ENCODE measurements around the gene TBX1.

The TBX1 gene

DNA sequence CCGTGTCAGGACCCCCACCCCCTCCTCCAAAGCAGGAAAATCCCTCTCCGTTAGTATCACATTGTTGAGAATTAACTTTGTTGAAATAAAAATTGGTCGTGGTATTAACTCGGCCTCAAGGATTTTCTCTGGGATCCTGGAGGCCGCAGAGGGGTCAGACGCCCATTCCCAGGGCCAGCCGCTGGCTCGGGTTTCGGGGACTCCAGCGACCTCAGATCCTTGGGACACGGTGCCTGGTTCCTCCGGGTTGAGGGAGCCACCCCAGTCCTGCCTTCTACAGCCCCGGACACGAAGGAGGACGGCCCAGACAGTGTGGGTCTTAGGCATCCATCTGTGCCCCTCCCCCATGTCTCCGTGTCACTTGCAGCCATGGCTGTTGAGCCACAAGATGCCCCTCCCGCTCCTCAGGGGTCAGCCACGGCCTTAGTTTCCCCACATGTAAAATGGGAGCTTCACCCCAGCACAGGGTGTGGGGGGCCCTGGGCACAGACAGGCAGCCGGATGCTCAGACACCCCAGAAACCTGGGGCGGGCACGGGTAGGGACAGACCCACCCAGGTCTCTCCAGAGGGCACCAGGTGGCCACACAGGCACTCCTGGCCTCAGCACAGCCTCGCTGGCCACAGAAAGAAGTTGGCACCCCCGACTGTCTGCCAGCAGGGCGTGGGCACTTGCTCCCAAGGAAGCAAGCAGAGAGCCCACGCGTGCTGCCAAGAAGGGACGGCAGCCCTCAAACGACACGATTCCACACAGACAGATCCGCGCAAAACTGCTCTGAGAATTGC lies 21.7 kb upstream of the TBX1 start:
- no peak for DNase-seq

DNA sequence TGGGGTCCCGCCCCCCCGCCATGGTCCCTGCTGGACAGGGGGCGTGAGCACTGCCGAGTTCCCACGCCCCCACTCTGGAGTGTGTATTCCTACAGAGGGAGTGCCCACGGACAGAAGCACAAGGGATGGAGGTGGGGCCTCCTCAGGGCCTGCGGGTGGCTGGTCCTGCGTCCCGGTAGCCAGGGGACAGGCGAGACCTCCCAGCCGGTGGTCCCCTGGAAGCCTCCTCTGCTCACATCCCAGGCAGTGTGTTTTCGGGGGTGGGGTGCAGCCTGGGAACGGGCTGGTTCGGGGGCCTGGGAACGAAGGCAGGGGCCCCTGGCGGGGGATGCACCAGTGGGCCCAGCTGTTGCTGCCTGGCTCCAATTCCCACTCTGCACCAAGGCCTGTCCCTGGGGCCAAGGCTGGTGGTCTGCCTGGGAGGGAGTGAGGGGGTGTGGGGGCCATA lies 21.1 kb upstream of the TBX1 start:
- DNase-seq, result no peak

DNA sequence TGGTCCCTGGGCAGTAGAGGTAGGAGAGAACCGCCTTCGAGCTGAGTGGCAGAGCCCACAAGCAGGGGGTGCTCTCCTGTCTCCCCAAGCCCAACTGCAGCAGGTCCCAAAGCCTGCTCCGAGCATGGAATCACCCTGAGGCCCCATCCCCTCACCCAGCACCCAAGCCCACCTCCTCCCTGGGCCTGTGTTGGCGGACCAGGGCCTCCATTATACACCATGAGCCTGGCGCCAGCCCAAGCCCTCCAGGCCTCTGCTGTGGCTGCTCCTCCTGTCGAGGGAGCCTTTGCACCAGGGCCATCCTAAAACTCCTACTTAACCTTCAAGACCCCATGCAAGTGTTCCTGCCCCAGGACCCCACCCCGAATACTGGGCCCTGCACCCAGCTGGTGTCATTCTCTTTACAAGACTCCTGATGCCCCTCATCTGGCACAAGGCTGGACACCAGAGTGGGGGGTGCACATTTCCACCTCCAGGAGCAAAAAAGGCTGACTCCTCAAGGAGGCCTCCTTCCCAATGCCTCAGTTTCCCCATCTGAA lies 20.6 kb upstream of the TBX1 start:
- DNase-seq, result no peak

- no peak for DNase-seq
Measured at GRCh38 chr22:19740586-19740985, 20.0 kb upstream of the TBX1 start.

- DNase-seq, result no peak
Measured at GRCh38 chr22:19741053-19741452, 19.5 kb upstream of the TBX1 start.

- DNase-seq, result no peak
Measured at GRCh38 chr22:19742160-19743066, 18.2 kb upstream of the TBX1 start.

DNA sequence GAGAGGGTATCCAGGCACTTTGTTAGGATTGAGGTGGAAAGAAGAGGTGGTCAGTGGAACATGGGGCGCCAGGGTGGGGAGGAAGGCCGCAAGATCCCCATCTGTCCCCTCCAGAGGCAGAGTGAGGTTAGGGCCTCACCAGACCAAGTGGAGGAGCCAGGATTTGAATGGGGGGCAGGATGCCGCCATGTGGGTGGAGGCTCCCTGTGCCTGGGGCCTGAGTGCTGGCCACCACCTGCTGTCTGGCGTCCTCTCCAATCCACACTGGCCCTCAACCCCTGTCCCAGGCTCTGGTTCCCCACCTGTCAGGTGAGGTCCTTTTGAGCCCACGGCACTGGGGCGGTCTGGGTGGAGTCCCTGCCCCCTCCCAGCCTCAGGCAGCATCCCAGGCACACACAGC lies 17.5 kb upstream of the TBX1 start:
- DNase-seq, result no peak

- DNase-seq, result no peak
Measured at GRCh38 chr22:19743651-19744050, 16.9 kb upstream of the TBX1 start.

- no peak for DNase-seq
Measured at GRCh38 chr22:19744350-19745006, 16.1 kb upstream of the TBX1 start.

- no peak for DNase-seq
Measured at GRCh38 chr22:19745155-19746101, 15.2 kb upstream of the TBX1 start.

DNA sequence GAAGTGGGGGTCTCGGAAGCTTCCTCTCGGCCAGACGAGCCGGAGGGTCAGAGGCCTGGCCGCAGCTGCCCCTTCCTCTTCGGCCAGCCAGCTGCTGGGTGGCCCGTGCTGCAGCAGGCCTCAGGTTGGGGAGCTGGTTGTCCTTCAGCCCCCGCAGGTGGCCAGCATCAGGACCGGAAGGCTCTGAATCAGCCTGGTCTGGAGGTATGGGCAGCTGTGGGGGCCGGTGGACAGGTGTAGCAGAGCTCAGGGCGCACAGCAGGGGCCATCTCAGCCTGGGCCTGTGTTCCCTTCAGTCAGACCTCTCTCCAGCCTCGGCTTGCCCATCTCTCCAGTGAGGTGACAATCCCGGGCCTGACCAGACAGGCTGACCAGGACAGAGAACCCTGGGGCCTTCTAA lies 13.9 kb upstream of the TBX1 start:
- DNase-seq, result no peak

- DNase-seq, result no peak
Measured at GRCh38 chr22:19747551-19747950, 13.0 kb upstream of the TBX1 start.

DNA sequence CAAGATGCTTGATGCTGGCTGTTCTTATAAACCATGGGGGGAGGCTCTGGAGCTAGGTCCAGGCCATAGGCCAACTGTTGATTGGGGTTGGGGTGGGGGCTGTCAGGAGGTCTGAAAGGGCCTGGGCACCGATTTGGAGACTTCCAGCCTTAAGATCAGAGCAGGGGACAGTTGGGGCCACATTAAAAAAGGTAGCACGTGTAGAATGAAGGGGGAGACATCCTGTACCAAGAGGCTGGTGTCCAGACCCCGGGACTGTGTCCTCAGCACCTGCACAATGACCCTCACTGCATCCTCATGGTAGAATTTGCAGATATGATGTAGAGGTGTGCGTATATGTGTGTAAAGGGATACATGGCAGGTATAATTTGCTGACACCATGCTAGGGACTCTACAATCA lies 12.4 kb upstream of the TBX1 start:
- no peak for DNase-seq

DNA sequence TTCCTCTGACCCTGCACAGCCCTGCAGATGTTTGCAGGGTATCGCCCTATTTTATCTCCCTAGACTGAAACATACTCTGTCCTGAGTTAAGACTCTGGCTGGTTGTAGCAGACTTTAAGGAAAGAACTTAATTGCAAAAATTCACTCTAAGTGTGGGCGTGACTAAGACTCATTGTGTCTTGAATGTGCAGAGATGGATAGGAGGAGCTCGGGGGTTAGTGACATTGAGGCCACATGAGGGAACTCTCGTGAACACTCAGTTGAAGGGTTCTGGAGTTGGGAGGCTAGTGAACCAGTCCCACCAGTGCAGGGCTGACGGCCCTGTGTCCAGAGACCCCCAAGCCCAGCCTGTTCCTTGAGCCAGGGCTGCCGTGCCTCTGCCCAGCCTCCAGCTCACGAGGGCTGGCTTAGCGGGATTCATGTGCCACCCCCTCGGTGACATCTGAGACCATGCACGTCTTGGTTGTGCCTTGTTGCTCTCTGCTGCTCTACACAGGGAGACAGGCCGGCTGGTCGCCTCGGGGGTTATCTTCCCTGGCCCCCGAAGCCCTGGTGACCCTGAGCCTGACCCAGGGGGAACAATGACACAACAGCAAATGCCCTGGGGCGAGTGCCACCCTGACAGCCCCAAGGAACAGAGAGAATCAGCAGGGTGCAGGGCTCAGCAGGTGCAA lies 11.4 kb upstream of the TBX1 start:
- DNase-seq, result no peak

DNA sequence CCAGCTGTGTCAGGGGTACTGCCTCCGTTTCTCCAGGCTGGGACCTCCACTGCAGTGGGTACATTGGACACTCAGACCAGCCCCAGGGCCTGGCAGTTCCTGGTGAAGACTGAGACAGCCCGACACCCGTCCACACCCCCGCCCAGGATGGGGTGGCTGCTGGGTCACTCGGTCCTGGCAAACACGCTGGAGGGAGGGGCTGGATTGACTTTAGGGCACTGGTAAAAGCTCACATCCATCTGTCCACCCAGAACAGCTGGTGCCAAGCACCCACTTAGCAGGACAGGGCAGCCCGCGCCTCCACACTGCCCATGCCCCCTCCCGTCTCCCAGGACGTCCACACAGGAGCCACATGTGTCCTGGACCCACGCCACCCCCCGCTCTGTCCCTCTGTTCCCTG lies 10.7 kb upstream of the TBX1 start:
- no peak for DNase-seq

GRCh38 chr22:19750507-19751490 lies 9.8 kb upstream of the TBX1 start:
- DNase-seq, result no peak

DNA sequence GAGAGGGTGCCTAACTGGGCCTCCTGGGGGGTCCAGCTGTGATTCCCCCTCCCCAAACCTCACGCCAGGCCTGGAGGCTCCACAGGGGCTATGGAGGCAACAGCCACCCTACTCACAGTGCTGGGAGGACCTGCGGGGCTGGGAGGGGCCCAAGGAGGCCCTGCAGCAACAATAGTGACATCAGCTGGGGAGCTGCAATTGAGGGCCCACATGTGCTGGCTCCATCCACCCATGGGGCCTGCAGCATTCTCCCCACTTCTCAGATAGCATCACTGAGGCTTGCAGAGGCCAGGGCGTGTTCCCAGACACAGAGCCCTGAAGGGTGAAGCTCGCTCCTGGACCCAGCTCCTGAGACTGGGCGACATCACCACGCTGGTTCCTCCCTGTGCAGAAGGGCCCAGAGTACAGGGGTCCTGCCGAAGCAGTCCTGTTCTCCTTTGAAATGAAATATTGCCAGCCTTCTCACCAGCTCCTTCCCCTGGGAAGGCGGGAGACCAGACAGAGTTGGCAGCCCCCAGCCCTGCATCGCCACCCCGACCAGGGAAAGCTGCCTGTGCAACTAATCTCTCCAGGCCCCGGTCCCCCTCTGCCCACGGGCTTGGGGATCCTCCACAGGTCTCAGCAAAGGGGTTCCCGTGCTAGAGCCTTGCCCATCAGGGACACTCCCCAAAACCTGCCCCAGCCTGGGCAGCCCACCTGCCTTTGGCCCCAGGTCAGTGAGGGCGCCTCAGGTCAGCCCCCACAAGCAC lies 8.9 kb upstream of the TBX1 start:
- no peak for DNase-seq

DNA sequence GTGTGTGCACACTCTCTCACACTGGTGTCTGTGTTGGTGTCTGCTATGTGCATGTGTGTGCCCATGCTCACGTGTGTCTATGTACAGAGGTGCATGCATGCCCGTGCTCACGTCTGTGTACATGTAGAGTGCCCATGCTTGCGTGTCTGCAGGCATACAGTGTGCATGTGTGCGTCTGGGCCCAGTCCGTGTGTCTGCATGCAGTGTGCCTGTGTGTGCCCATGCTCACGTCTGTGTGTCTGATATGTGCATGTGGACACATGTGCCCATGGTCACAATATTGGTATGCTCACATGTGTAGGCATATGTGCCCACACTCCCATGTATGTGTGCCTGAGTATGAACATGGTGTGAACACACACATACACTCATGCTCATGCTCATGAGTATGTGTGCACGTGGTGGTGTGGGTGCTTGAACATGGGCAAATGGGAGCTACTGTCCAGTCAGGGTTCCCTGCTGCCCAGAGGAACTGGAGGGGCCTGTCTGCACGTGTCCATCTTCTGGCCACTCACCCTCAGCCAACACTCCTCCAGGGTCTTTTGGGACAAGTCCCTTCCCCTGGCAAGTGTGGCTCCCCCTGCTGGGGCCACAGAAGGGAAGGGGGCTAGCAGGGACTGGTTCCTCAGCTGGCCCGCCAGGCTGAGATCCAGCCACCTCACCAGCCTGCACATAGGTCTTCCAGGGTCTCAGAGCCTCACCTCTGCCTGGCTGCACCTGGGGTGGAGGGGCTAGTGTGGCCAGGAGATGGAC lies 7.3 kb upstream of the TBX1 start:
- no peak for DNase-seq
